IMR-90 (cell line): ENCODE data around the gene PARD3. TPM values are rescaled to one million over a fixed set of nuclear protein-coding genes. Genes with fewer than 3 reads are reported as not detected.
A peak's percentile ranks its signal among the peaks of the same experiment; 100 is the strongest.

ENCODE experiments used
- ATAC-seq: fragments of 200-7000 bp; cut with Tn5 transposase; 2 replicates; pipeline ENCODE4 v1.9.1; 2020; ENCODE audit warnings: low read depth, mild to moderate bottlenecking, moderate library complexity
- BruUV-seq: library from RNA; stranded (reverse); fragments of 400-500 nt; replicated peaks from 2 replicates; lab custom pipeline; 2021; lab: Mats Ljungman, UMichigan
- CTCF ChIA-PET: fragments of 300-600 bp; formaldehyde crosslinking; extraction: SDS; loops from one replicate; lab custom pipeline; 2021; ENCODE audit warnings: antibody characterized with exemption; lab: Yijun Ruan, JAX
- POLR2A ChIA-PET: fragments of 300-600 bp; sonication (Branson Sonifier 250); formaldehyde crosslinking; loops from one replicate; lab custom pipeline; 2022; ENCODE audit warnings: antibody characterized with exemption; ENCODE audit not compliant: unreplicated experiment; lab: Charles Lee
- DNase-seq: peaks from one replicate; pipeline ENCODE4 v3.0.0; 2013
- H2AFZ ChIP-seq: replicated peaks from 2 replicates; pipeline ENCODE3; 2013; ENCODE audit warnings: low read length, mild to moderate bottlenecking; ENCODE audit not compliant: poor library complexity
- H2AK5ac ChIP-seq: 2 replicates; pipeline ENCODE4 v1.6.1; 2013; ENCODE audit warnings: low read depth, low read length, inconsistent platforms
- H2AK9ac ChIP-seq: replicated peaks from 2 replicates; pipeline ENCODE3; 2013; ENCODE audit warnings: mild to moderate bottlenecking, low read depth, low read length, moderate library complexity; ENCODE audit not compliant: poor library complexity
- H2BK120ac ChIP-seq: 2 replicates; pipeline ENCODE4 v1.6.1; 2013; ENCODE audit warnings: low read depth, low read length, inconsistent platforms
- H2BK15ac ChIP-seq: 3 replicates; pipeline ENCODE4 v1.6.1; 2013; ENCODE audit warnings: low read depth, low read length, inconsistent platforms
- H2BK20ac ChIP-seq: 2 replicates; pipeline ENCODE4 v1.6.1; 2013; ENCODE audit warnings: low read depth, mild to moderate bottlenecking, inconsistent platforms, low read length, moderate library complexity
- H2BK5ac ChIP-seq: 2 replicates; pipeline ENCODE4 v1.6.1; 2013; ENCODE audit warnings: mild to moderate bottlenecking, low read depth, low read length, inconsistent platforms; ENCODE audit not compliant: poor library complexity, severe bottlenecking
- H3K14ac ChIP-seq: replicated peaks from 2 replicates; pipeline ENCODE4 v1.6.1; 2013; ENCODE audit warnings: low read depth, low read length, inconsistent platforms
- H3K18ac ChIP-seq: 2 replicates; pipeline ENCODE4 v1.6.1; 2013; ENCODE audit warnings: low read depth, low read length, control low read depth
- H3K23ac ChIP-seq: 2 replicates; pipeline ENCODE4 v1.6.1; 2013; ENCODE audit warnings: low read depth, low read length, inconsistent platforms
- H3K27ac ChIP-seq: 2 replicates; pipeline ENCODE4 v1.5.1; 2013; ENCODE audit warnings: mild to moderate bottlenecking, control low read depth, low read length; ENCODE audit not compliant: insufficient read depth
- H3K27me3 ChIP-seq: 2 replicates; pipeline ENCODE4 v1.6.1; 2013; ENCODE audit warnings: low read length; ENCODE audit not compliant: control insufficient read depth, insufficient read depth
- H3K36me3 ChIP-seq: 2 replicates; pipeline ENCODE4 v1.6.1; 2013; ENCODE audit warnings: low read length, mixed read lengths; ENCODE audit not compliant: control insufficient read depth, insufficient read depth
- H3K4ac ChIP-seq: 2 replicates; pipeline ENCODE4 v1.6.1; 2013; ENCODE audit warnings: low read depth, low read length, inconsistent platforms
- H3K4me1 ChIP-seq: 2 replicates; pipeline ENCODE4 v1.6.1; 2013; ENCODE audit warnings: low read length, mixed read lengths; ENCODE audit not compliant: control insufficient read depth, insufficient read depth
- H3K4me2 ChIP-seq: 2 replicates; pipeline ENCODE4 v1.6.1; 2013; ENCODE audit warnings: low read depth, mild to moderate bottlenecking, control low read depth, low read length, moderate library complexity
- H3K4me3 ChIP-seq: 2 replicates; pipeline ENCODE4 v1.5.1; 2013; ENCODE audit warnings: low read depth, mild to moderate bottlenecking, control low read depth, low read length, moderate library complexity; ENCODE audit not compliant: insufficient read depth
- H3K56ac ChIP-seq: 2 replicates; pipeline ENCODE4 v1.6.1; 2013; ENCODE audit warnings: low read length, inconsistent platforms; ENCODE audit not compliant: insufficient read depth; ENCODE audit errors: extremely low read depth
- H3K79me1 ChIP-seq, 2 experiments: 2 replicates each; pipeline ENCODE4 v1.6.1; 2013; ENCODE audit warnings: low read length in 2 of 2, inconsistent platforms in 1 of 2, low read depth in 1 of 2
- H3K9ac ChIP-seq: 2 replicates; pipeline ENCODE4 v1.6.1; 2013; ENCODE audit warnings: low read depth, low read length, control low read depth
- H3K9me1 ChIP-seq: 2 replicates; pipeline ENCODE4 v1.6.1; 2013; ENCODE audit warnings: low read length, inconsistent platforms; ENCODE audit not compliant: insufficient read depth
- H3K9me3 ChIP-seq: 2 replicates; pipeline ENCODE4 v1.6.1; 2013; ENCODE audit warnings: low read length; ENCODE audit not compliant: control insufficient read depth, insufficient read depth
- H4K20me1 ChIP-seq: 2 replicates; pipeline ENCODE4 v1.6.1; 2013; ENCODE audit warnings: low read length, inconsistent platforms; ENCODE audit not compliant: insufficient read depth
- H4K5ac ChIP-seq: 2 replicates; pipeline ENCODE4 v1.6.1; 2013; ENCODE audit warnings: mild to moderate bottlenecking, low read depth, low read length, control low read depth
- H4K8ac ChIP-seq, 2 experiments: 2 replicates each; pipeline ENCODE4 v1.6.1; 2013; ENCODE audit warnings: low read depth in 2 of 2, low read length in 2 of 2, control low read depth in 1 of 2, inconsistent platforms in 1 of 2
- H4K91ac ChIP-seq: 2 replicates; pipeline ENCODE4 v1.6.1; 2013; ENCODE audit warnings: low read depth, low read length, inconsistent platforms; ENCODE audit not compliant: insufficient read depth
- CTCF ChIP-seq: conservative IDR thresholded peaks from 2 replicates; pipeline ENCODE4 v1.5.1; 2012; ENCODE audit warnings: mild to moderate bottlenecking, low read depth, low read length, improper control_type of control experiment
- MAFK ChIP-seq: IDR thresholded peaks from 2 replicates; pipeline ENCODE4 v1.6.1; 2012; ENCODE audit warnings: low read depth, low read length, improper control_type of control experiment
- MAZ ChIP-seq: IDR thresholded peaks from 2 replicates; pipeline ENCODE4 v1.6.1; 2012; ENCODE audit warnings: low read depth, mild to moderate bottlenecking, low read length, improper control_type of control experiment, moderate library complexity, borderline replicate concordance
- MXI1 ChIP-seq: IDR thresholded peaks from 2 replicates; pipeline ENCODE4 v1.6.1; 2012; ENCODE audit warnings: low read depth, mild to moderate bottlenecking, low read length, moderate library complexity, borderline replicate concordance
- NFE2L2 ChIP-seq: fragments of 150-350 bp; IDR thresholded peaks from 2 replicates; pipeline ENCODE4 v1.6.1; 2016; ENCODE audit warnings: low read depth, mild to moderate bottlenecking, low read length
- POLR2A ChIP-seq: IDR thresholded peaks from 2 replicates; pipeline ENCODE4 v1.6.1; 2012; ENCODE audit warnings: mild to moderate bottlenecking, low read depth, low read length
- RFX5 ChIP-seq: IDR thresholded peaks from 2 replicates; pipeline ENCODE4 v1.8.0; 2012; ENCODE audit warnings: low read depth, mild to moderate bottlenecking, low read length, moderate library complexity
- SMC3 ChIP-seq: fragments of 150-350 bp; IDR thresholded peaks from 2 replicates; pipeline ENCODE4 v1.6.1; 2016; ENCODE audit warnings: low read depth, mild to moderate bottlenecking, antibody characterized with exemption, low read length, moderate library complexity
- WGBS, 2 experiments: methylation state at CpG; one replicate each; pipeline versions ENCODE4 v1.1.5 to v1.1.7; 2013; ENCODE audit warnings: missing lambda C conversion rate in 2 of 2; ENCODE audit not compliant: insufficient read length in 1 of 2; ENCODE audit errors: extremely low coverage in 2 of 2; 5-methylcytosine and 5-hydroxymethylcytosine counted together
- dilution Hi-C: fragments of 300-500 bp; cut with HindIII; formaldehyde crosslinking; loops from one replicate; pipeline ENCODE4 v1.14.3; 2018; ENCODE audit warnings: low sequenced_read_pairs; ENCODE audit not compliant: unreplicated experiment
- in situ Hi-C: fragments of 300-500 bp; cut with MboI; formaldehyde crosslinking; loops from 3 replicates; pipeline ENCODE4 v1.14.3; 2019; ENCODE audit warnings: low sequenced_read_pairs, inconsistent platforms, mixed read lengths
- intact Hi-C: fragments of 100-400 bp; cut with micrococcal nuclease; formaldehyde crosslinking; loops from 2 replicates; pipeline ENCODE4 v1.10.0; 2022
- polyA plus RNA-seq, 3 experiments: library from polyadenylated mRNA; depleted of rRNA; stranded (reverse); fragments of >200 nt; gene quantifications; 2 replicates each; pipeline ENCODE4 v1.2.3, GENCODE V29; 2012; ENCODE audit warnings: low replicate concordance in 1 of 3
- total RNA-seq: library from RNA; depleted of rRNA; stranded (reverse); fragments of >200 nt; gene quantifications from 2 replicates; pipeline ENCODE4 v1.2.3, GENCODE V29; 2012

Gene PARD3
- total and polyA plus RNA-seq, 2 of the 4 experiments (the other 2 are of a cell fraction) = 14.6 to 37.5 TPM

- BruUV-seq = no TSS peak
- dilution Hi-C loops = no loop called here
- TF ChIP-seq CTCF (no peak), MAZ (no peak), MAFK (no peak), SMC3 (no peak), RFX5 (no peak), NFE2L2 (no peak), POLR2A (no peak), MXI1 (no peak)
- H2BK120ac ChIP-seq = no peak overlapping the region
- ChIA-PET POLR2A (no interaction called here), CTCF (no interaction called here)
- H2BK15ac ChIP-seq = no peak overlapping the region
- H3K23ac ChIP-seq = no peak overlapping the region
- WGBS, 2 experiments = no CpG with 5 or more reads among the region's 1 CpG
- no peak overlapping the region for H3K4ac ChIP-seq
- no peak overlapping the region for H2BK20ac ChIP-seq
- no peak overlapping the region for H3K14ac ChIP-seq
- H3K9ac ChIP-seq = no peak overlapping the region
- no peak overlapping the region for H2AK9ac ChIP-seq
- no peak overlapping the region for H2AFZ ChIP-seq
- no peaks in the 10 kb centered on the region for H3K9me3 ChIP-seq
- H3K27ac ChIP-seq = no peak overlapping the region
- H2BK5ac ChIP-seq = no peak overlapping the region
- ATAC-seq = no peak
- peak; percentile 10 for DNase-seq
- peaks cover 25% of the 10 kb centered on the region for H4K20me1 ChIP-seq
- intact Hi-C loops = loop anchor here (5.0 kb wide), 1 partner anchor 47 kb away; no protein-coding TSS in a partner anchor
- peaks cover 4% of the 10 kb centered on the region; the same call in 1 of the 2 replicates for H3K9me1 ChIP-seq
- no peak overlapping the region for H4K8ac ChIP-seq
- no peak overlapping the region for H3K56ac ChIP-seq
- H3K4me1 ChIP-seq = peaks cover 5% of the 10 kb centered on the region
- H3K36me3 ChIP-seq = peaks cover 2% of the 10 kb centered on the region
- in situ Hi-C loops = no loop called here
- H4K5ac ChIP-seq = no peak overlapping the region
- no peak overlapping the region for H3K4me3 ChIP-seq
- no peak overlapping the region for H3K18ac ChIP-seq
- H3K4me2 ChIP-seq = no peak overlapping the region
- H4K91ac ChIP-seq = no peak overlapping the region
- no peaks in the 10 kb centered on the region for H3K27me3 ChIP-seq
- H2AK5ac ChIP-seq = no peak overlapping the region
- peaks cover 30 to 66% of the 10 kb centered on the region in 2 experiments for H3K79me1 ChIP-seq
These were observed 10.8 kb downstream of the PARD3 start for GRCh38 chr10:34804306-34804705.
